HG03103 (cell line): ENCODE results near the gene GUCY2C.
A peak's percentile ranks its signal among the peaks of the same experiment; 100 is the strongest.
"Not testable (repeated sequence)": the region's sequence is repeated elsewhere in the genome, so short reads cannot be mapped to it uniquely, and the experiment has no call there.

Source experiments
- ATAC-seq: cut with Tn5 transposase; IDR thresholded peaks from one replicate; pipeline ENCODE4 v1.9.1; 2021; ENCODE audit warnings: low read depth; ENCODE audit not compliant: unreplicated experiment

Gene GUCY2C

DNA sequence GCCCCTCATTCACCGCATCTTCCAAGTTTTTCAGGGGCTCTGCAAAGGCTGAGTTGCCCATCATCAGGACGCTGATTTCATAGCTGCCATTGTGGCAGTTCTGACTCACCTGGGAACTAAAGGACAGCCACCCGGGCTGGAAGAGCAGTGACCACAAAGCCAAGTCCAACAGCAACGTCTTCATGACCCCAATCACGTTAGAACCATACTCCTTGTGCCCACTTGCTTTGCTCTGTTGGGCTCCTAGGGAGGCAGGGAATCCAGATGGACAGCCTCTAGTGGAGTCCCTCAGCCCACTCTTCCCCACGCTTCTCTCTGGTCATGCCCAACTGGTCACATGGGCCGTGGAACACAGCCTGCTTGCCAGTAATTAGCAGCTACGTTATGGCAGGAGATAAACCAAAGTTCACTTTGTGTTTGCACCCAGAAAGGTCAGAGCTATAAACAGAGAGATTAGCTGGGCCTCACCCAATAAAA lies at the start of gene GUCY2C:
Gene GUCY2C, minus strand, starts transcription at position 335 of the 477 bp plus-strand sequence. Its CDS starts 151 bp downstream, at position 184.
- no peak for ATAC-seq

DNA sequence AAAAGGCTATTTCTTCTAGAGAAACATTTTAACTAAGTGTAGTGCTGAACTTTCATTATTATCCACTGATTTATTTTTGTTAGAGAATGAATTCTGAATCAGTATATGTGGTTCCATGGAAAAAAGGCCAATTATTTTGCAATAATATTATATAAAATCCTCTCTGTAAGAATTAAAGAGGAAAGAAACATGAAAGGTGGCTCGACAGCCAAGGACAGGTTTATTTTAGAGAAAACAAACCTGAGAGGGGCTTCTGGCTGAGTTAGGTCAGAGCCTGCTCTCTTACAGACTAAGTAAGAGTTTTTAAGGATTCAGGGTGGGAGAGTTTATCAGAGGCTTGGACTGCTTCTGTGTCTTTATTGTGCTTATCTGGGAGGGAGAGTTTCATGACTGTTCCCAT lies 46.7 kb upstream of the GUCY2C start:
- ATAC-seq: no peak

DNA sequence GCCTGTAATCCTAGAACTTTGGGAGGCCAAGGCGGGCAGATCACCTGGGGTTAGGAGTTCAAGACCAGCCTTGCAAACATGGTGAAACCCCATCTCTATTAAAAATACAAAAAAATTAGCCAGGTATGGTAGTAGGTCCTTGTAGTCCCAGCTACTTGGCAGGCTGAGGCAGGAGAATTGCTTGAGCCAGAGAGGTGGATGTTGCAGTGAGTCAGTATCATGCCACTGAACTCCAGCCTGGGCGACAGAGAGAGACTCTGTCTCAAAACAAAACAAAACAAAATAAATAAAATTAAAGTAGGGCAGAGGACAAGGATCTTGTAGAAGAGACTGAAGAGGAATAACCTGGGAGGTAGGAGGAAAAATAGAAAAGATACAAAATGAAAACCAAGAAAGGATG lies 45.5 kb upstream of the GUCY2C start:
- ATAC-seq: no peak

DNA sequence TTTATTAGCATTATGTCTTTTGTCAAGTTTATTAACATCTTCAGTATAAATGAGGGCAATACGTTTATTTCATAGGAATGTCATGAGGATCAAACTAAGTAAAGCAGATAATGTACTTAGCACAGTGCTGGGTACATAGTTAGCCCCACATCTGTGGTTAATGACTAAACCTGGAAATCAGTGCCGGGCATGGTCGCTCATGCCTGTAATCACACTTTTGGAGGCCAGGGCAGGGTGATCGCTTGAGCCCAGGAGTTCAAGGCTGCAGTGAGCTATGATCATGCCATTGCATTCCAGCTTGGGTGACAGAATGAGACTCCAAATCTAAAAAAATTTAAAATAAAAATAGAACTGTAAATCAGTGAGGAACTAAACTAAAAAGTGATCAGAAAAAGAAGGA lies 44.8 kb upstream of the GUCY2C start:
- ATAC-seq: no peak

DNA sequence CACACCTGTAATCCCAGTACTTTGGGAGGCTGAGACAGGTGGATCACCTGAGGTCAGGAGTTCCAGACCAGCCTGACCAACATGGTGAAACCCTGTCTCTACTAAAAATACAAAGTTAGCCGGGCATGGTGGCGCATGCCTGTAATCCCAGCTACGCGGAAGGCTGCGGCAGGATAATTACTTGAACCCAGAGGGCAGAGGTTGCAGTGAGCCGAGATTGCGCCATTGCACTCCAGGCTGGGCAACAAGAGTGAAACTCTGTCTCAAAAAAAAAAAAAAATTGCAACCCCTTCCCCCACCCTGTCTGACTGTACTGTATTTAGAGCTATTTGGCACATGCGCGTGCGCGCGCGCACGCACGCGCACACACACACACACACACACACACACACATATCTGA lies 40.0 kb upstream of the GUCY2C start:
- not testable (repeated sequence) for ATAC-seq

DNA sequence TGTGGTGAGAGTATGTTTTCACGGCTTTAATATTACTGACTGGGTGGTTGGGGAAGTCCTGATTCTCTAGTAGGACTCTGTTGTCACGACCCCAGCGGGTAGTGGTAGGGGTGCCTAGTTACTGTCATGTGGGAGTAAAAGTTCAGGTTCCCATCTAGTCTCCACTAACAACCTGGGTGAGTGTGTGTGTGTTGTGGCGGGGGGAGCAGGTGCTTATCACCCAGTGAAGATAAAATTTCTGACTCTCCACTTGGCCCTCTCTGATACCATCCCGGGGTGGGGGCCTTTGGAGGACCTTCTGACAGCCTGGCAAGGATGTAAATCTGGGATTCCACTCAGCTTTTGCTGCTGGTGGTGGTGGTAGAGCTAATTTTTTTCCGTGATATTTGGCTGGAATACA lies 35.4 kb upstream of the GUCY2C start:
- no peak for ATAC-seq

DNA sequence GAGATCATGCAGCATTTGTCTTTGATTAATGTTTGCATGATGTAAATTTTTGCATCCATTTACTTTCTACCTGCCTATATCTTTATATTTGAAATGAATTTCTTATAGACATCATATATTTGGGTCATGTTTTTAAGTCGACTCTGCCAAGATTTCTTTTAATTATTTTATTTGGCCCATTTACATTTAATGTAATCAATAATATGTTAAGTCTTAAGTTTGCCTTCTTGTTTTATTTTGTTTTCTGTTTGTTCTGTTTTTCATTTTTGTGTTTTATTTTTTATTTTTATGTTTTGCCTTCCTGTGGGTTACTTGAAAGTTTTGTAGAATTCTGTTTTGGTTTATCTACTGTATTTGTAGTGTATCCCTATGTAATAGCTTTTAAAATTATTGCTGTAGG lies 33.2 kb upstream of the GUCY2C start:
- no peak for ATAC-seq

DNA sequence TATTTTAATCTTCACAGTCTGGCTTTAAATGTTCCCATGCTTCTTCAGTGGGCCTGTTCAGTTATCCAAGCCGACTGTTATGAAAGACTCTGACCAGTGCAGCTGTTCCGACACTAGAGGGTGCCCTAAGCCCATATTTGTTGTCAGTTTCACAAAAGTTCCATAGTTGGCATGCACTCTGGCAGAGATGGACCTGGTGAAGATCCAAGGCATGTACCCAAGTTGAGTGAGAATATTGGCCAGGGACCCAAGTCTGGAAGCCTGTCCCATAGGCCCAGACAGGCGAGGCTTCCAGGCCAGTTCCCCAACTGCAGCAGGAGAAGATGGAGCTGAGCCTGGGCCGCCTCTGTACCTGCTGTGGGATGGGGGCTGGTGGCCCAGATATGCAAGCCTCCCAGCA lies 27.4 kb upstream of the GUCY2C start:
- no peak for ATAC-seq

DNA sequence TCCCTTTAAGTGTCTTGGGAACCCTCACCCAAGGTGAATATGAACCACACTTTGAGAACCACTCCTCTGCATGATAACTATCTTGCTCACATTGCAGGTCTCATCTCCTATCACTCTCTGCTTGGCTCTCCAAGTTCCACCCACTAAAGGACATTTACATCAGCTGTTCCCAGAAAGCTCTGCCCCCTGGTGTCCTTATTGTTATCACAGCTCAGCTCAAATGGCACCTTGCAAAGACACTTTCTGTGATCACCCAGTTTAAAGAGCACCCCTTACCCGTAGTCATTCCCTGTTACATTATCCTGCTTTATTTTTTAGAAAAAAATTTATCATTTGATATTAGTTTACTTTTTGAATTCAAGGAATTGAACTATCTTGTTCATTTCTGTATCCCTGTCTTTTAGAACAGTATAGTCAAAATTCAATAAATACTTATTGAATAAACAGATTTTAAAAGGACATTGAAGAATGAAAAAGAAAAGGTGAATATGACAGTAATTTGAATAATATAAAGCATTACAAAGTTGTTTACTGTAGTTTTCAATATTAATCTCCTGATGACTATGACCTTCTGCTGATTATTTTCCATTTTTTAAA lies 20.5 kb upstream of the GUCY2C start:
- ATAC-seq: no peak

DNA sequence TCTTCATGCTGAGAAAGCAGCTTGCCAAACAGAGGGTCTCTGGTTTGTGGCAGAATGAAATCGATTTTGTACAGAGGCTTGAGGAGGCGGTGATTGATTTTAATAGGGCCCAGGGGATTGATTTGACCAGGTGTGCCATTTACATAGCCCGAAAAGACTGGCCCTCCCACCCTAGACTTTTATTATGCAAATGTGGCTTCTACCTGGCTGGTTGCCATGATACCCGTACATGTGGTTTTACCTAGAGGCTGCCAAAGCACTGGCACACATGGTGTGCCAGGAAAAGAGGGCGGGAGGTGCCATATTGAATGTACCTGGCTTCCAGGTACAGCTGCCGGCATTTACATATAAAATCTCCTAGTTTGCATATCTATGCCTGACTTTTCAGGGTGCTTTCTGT lies 18.0 kb upstream of the GUCY2C start:
- ATAC-seq: no peak

DNA sequence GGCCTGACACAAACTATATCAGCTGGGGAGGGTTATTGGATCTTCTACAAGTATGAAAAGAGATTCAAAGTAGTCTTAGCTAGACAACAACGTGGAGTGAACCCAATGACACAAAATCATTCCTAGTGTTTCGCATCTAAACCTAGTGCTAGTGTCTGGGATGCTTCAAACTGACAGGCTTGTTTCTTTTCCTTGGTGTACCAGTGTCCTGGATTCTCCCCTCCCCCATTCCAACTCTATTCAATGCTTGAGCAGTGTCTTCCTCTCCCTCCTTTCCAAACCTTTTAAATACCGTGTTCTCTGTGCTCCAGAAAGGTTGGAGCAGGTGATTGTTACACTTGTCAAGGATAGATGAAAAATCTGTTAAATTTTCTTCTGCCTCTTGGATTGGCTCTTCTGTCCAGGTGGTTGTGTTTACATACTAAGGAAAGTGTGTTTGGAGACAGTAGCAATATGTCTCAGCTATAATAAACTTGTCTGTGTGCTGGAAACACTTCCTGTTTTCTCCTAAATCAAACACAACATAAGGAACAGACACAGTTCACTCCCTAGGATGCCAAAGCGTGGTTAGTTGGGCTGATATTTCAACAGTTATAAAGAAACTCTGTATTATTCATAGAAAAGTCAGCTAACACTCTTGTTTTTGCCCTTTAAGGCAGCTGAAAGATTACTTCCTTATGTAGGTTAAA lies 14.4 kb upstream of the GUCY2C start:
- ATAC-seq: no peak

DNA sequence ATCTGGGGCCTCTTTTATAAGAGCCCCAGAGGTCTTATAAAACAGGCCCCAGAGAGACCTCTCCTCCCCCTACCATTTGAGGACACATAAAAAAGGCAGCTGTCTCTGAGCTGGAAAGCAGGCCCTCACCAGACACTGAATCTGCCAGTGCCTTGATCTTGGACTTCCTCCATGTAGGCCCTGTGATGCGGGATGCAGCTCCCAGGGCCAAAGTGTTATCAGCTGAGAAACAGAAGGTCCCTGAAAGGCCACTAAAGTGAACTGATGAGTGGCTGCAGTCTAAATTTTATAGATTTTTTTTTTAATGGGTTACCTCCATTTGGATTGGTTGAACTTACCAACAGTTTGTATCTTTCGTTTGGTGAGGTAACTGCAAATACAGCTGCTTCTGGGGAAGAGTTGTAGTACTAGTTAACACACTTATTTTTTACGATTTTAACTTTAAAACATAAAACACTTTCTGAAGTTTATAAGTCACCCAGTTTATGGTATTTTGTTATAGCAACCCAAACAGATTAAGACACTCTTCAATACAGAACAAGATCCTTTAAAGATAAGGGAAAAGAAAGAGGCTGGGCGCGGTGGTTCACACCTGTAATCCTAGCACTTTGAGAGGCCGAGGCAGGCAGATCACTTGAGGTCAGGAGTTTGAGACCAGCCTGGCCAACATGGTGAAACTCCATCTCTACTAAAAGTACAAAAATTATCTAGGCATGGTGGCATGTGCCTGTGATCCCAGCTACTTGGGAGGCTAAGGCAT lies 5.6 kb upstream of the GUCY2C start:
- ATAC-seq: no peak

DNA sequence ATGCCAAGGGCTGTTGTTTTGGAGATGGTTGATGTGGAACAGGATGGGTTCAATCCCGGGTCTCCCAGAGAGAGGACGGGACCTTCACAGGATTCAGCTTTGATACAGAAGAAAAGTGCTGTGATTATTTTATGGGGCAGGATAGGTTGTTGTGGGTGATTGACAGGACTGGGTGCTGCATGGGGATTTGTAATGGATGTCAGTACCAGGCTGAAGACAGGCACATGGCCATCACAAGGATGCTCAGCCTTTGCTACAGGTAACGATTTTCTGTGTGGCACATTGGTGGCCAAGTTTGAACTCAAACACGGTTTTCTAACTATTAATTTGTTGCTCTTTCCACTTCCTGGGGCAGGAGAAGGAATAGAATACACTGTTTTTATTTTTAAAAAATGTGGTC lies 4.5 kb upstream of the GUCY2C start:
- no peak for ATAC-seq

DNA sequence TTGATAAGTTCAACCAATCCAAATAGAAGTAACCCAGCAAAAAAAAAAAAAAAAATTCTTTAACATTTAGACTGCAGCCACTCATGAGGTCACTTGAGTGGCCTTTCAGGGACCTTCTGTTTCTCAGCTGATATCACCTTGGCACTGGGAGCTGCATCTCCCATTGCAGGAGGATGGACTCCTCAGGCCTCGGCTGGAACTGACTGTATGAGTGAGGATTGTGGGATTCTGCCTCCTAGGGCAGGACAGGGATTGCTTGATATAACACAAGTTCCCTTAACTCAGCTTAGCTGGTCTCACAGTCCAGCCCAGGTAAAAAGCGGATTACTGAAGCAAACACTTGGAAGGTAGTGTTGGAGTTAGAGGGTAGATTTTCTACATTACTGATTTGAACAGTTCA lies 3.5 kb upstream of the GUCY2C start:
- no peak for ATAC-seq

DNA sequence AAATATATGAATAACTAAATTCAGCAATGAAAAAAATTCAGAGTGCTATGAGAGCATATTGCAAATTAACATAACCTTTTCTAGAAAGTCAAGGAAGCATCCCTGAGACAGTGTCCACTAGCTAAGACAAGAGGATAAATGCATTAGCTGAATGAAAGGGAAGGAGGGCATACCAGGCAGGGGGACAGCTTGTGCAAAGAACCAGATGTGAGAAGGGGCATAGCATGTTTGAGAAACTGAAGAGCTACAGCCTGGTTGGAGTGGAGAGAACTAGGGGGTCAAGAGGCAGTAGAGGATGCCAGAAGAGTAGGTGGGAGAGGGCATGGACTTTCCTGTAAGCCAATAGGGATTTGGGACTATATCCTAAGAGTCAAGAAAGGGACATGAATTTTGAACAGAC lies 2.2 kb upstream of the GUCY2C start:
- ATAC-seq: no peak

DNA sequence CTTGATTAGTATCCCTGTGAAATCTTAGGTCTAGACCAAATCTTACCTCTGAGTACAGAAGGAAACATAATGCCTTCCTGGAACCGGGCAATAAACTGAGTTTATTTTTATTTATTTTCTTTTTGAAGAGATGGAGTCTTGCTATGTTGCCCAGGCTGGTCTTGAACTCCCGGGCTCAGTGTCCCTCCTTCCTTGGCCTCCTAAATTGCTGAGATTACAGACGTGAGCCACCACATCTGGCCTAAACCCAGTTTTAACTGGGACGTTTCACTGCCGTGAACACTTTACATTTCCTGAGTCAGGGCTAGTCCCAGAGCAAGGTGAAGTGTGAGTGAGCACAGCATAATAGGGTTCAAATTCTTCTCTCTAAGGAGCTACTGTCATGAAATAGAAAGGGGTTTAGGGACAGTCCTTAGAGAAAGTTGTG lies 671 bp downstream of the GUCY2C start:
- ATAC-seq: no peak

DNA sequence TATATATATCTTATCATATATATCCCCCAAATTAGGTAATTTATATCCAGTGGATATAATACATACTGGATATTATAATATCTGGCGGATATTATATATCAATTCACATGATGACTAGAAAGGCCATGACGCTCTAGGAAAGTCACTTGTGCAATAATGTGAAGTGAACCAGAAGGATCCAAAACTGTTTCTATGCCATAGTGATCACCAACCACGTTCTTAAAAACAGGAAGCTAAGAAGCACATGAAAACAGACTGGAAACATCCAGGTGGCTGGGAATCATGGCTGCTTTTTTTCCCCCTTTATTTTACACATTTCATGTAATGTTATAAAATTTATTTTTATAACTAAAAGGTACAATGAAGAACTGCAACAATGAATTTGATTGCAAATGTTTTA lies 1.4 kb downstream of the GUCY2C start:
- ATAC-seq: no peak

DNA sequence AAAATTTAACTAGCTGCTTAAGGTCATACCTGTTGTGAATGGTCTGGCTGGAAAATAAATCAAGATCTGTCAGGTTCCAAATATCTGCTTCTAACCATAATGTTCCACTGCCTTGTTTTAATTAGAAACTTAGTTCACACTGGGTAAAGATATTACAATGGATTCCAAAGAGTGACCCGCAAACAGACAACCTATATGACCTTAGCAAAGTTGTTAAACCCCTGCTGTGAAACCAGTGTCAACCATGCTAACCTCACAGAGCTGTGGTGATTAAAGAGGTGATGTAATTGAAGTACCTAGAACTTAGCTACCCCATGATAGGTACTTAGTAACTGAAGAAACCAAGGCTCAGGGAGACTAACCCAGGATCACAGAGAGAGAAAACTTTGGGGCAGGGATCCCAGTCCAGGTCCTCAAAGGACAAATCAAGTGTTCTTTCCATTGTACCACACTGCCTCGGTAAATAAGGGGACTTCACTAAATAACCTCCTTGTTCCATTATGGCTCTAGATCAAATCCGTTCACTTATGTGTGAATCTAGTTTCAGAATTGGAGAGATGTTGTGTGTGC lies 2.2 kb downstream of the GUCY2C start:
- no peak for ATAC-seq

DNA sequence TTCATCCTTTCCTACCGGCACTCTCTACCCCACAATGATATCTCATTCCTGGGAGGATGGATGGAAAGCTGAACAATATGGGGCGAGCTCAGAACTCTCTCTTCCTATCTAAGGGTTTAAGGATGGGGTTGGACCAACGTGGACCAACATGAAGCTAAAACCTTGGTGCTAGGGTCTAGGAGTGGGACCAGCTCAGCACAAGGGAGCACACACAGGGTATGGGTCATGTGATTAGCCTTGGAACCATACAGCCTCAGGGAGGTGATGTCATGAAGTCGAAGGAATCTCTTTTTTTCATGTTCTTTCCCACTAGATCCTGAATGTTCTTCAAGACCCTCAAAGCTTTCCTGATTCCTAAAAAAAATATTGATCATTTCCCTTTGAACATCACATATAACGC lies 3.3 kb downstream of the GUCY2C start:
- ATAC-seq: no peak

DNA sequence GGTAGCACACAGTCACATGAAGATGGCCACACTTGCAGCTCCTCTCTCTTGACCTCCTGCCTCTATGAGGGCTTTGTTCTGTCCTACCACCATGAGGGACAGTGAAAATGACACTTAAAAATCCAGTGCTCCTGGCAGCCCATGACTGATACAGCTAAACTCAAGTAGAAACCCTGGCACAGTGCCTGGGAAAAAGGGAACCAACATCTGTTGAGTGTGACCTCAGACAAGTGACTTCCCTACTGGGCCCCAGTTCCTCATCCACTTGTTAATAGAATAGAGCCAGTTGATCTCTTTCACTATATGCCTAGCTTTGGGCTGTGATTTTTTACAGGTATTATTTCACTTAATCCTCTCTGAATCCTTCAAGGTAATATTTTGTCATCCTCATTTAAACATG lies 4.8 kb downstream of the GUCY2C start:
- ATAC-seq: peak; percentile 48

DNA sequence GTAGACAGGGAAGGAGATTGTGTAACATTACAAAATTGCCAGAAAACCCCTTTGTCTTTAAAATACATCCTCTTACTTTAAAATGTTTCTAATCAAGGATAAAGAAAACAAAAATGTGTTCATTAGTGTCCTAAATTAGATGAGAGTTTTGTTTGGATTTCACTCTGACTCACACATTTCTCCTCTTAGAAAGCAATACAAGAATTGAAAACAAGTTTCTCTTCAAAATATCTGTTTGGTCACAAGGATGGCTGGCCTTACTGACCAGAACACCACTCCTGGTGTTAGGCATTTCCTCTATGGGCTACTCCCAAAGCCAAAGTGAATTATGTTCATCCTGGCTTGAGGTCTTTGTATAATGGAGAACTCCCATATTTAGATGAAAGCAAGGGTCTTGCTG lies 6.4 kb downstream of the GUCY2C start:
- ATAC-seq: no peak
